HG03342 (cell line): ENCODE data around the gene CH25H.
"Not testable (repeated sequence)": the region's sequence is repeated elsewhere in the genome, so short reads cannot be mapped to it uniquely, and the experiment has no call there.

ENCODE experiments used
- ATAC-seq: cut with Tn5 transposase; IDR thresholded peaks from one replicate; pipeline ENCODE4 v1.9.1; 2021; ENCODE audit warnings: mild to moderate bottlenecking, moderate library complexity; ENCODE audit not compliant: unreplicated experiment

CH25H gene

DNA sequence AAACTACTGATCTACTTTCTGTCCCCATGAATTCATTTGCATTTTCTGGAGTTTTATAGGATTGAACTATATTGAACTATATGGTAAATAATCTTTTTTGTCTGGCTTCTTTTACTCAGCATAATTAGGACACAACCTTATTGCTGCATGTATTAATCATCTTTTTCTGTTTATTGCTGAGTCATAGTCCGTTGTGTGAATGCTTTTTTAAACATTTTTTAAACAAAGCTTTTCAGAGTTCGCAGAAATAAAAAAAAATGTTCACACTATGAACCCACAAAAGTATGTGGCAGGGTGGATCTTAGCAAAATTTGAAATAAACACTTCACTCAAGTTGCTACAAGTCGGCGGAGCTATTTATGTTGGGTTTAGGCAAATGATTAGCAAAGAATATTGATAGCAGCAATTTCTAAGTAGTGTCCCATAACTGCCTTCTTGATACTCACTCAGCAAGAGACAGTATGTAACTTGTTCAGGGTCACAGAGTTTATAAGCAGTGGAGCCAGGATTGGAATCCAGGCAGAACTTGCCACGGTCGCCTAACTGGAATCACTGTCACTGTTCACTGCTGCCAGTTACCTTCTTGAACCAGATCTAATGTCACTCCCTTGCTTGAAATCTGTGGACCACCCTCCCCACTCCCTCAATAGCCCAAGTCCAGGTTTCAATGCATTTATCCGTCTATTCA lies 5.6 kb downstream of the CH25H start:
- no peak for ATAC-seq

- no peak for ATAC-seq
Observed at GRCh38 chr10:89197473-89197872, 9.6 kb downstream of the CH25H start.

DNA sequence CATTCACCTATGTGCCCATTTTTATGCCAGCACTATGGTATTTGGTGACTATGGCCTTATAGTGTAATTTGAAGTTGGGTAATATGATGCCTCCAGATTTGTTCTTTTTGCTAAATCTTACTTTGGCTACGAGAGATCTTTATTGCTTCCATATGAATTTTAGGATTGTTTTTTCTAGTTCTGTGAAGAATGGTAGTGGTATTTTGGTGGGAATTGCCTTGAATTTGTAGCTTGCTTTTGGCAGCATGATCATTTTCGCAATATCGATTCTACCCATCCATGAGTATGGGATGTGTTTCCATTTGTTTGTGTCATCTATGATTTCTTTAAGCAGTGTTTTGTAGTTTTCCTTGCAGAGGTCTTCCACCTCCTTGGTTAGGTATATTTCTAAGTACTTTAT lies 15.8 kb downstream of the CH25H start:
- not testable (repeated sequence) for ATAC-seq

DNA sequence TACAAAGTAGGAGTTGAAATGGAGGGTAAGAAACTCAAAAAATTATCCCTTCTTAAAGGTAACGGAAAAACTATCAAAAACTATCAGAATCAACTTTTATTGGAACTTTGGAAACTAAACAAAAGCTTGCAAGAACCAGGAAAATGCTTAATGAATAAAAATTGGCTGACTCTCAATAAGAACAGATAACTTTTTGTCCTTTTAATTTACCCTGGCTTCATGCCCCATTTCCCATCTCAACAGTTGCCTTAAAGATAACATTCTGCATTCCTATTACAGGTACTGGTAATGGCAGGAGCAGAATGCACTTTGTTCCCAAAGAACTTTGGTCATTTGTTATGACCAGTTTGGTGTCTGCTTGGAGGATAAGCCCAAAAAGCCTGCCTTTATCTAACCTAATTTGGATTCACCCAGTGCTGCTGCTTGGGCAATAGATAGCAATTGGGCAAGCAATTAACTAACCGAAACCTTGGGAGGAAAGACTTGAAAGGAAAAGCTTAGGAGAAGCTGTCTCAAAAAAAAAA lies 17.8 kb downstream of the CH25H start:
- ATAC-seq, result no peak

DNA sequence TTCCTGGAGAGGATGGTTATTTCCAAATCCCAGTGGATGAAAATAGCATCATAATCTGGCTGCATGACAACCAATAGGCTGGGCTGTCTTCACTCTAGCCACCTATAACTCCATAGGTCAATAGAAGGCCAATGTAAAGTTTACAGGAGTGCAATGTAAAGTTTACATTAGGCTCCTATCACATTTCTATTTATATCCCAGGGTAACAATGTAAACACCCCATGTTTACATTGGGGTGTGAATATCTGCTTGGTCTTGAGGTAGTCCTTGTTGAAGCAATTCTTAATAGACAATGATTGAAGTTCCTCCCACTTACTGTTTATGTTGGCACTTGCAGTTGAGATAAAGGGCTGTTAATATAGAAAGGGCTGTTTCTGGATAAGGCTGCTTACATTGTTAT lies 21.5 kb downstream of the CH25H start:
- ATAC-seq, result no peak

- ATAC-seq, result no peak
Observed at GRCh38 chr10:89184638-89185037, 22.5 kb downstream of the CH25H start.

DNA sequence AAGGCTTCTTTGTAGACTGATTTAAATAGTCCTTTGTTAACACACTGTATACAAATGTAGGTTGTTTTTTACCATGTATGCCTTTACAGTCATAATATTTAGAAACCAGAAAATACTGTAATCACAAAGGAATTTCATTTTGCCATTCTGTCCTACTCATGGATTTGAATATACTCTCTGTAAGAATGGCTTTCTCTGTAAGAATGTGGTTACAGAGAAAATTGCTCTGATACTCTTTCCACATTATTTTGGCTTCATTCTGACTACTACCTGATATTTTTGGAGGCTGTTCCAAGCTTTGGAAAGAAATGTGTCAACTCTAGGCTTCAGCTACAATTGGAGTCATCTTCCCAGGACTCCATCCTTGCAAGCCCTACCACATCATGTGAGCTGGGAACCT lies 23.5 kb downstream of the CH25H start:
- ATAC-seq, result no peak

GRCh38 chr10:89182894-89183293 lies 24.2 kb downstream of the CH25H start:
- no peak for ATAC-seq

DNA sequence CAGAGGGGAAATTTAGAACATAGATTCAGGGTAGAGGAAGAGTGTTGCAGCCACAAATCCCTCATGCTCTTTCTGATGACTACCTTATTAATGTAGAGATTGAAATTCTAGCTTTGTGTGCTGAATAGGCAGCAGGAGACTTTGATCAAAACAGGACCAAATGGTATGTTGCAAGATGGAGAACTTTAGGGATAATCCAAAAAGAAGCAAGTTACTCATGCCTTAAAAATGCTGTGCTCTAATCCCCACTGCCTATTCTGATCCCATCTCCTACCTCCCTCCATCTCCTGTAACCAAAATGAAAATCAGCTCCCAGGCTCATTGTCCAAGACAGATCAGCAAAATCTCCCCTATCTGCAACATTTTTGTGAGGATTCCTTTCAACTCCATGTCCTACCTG lies 31.3 kb downstream of the CH25H start:
- no peak for ATAC-seq

DNA sequence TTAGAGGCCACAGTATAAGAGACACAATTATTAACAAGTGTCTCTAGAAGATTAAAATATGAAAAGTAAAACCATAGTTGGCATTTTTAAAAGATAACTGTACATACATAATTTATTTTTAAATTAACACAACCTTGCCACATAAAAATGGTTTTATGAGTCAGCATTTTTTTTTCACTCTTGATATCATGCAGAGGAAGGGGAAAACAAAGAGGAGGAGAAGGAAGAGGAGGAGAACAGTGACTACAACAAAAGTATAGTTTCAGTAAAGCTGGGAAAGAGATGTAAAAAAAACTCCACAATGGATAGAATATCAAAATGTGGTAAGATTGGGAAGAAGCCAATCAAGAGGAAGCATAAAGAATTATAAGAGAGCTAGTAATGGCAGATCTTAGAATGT lies 34.0 kb downstream of the CH25H start:
- no peak for ATAC-seq

- ATAC-seq, result no peak
Observed at GRCh38 chr10:89171996-89172395, 35.1 kb downstream of the CH25H start.

GRCh38 chr10:89171263-89171872 lies 35.7 kb downstream of the CH25H start:
- ATAC-seq, result no peak

GRCh38 chr10:89168354-89168900 lies 38.7 kb downstream of the CH25H start:
- not testable (repeated sequence) for ATAC-seq

DNA sequence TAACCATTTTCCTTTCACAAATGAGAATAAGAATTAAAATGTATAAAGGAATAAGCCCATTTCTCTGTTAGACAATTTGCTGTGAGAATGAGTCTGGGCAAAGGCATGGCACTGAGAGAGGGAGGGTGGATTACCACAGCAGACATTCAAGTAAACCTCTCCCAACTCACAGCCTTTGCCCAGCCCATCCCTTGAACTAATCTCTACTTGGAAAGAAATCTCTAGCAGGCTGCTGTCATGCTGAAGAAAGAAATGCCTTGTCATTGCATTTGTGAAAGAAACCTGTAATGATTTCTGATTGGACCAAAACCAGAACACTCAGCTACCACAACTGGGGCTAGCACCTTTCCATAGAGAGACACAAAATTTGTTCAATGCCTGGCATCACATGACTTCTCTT lies 39.2 kb downstream of the CH25H start:
- no peak for ATAC-seq

DNA sequence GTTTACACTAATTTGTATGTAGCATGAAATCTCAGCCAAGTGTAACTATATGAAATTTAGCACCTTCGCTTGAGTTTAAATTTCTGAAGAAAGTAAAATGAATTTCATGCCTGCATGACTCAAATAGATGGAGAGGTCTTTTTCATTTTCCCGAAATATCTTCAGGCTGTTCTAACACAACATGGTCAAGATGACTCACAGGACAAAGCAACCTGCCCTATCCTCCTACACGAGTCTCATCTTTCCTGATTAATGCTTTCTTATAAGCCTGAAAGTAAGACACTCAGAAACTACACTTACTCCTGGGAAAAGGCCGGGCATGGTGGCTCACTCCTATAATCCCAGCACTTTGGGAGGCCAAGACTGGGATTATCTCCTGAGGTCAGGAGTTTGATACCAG lies 41.2 kb downstream of the CH25H start:
- no peak for ATAC-seq

DNA sequence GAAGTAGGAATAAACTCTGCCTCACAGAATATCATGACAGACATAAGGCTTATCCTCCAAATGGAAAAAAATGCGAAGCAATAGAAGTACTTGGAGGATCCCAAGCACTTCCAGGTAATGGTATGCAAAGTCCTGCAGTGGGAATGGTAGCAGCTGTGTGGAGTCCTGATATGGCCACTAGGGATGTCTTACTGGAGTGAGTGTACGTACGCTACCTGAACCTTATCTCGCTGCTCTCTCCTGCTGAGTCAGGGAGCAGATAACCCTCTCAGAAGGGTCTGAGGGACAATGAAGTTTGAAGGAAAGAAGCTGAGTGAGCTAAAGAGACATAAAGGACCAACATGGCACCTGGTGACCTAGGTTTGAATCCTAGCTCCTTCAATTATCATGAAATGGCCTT lies 42.2 kb downstream of the CH25H start:
- ATAC-seq, result no peak

- ATAC-seq, result peak; percentile 14
Observed at GRCh38 chr10:89164080-89164479, 43.0 kb downstream of the CH25H start.

- peak; percentile 96 for ATAC-seq
Observed at GRCh38 chr10:89163265-89163995, 43.7 kb downstream of the CH25H start.

- no peak for ATAC-seq
Observed at GRCh38 chr10:89162596-89162995, 44.5 kb downstream of the CH25H start.

- ATAC-seq, result no peak
Observed at GRCh38 chr10:89160339-89160738, 46.8 kb downstream of the CH25H start.

DNA sequence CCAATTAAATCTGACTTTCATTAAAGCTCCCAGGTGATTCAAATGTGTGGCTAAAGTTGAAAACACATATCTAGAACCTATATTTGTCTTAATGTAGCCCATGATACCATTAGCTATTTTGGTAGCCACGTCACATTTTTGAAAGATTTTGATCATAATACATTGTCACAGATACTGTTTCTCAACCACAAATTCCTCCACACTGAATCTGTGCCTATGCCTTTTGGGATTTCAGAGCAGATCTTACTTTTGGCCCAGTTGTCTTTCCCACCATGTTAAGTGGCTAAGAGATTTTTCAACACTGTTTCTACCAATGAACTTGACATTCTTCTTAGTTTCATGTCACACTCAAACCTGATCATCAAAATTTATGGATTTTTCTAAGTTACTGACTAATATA lies 47.4 kb downstream of the CH25H start:
- ATAC-seq, result no peak

- ATAC-seq, result no peak
Observed at GRCh38 chr10:89159316-89159715, 47.8 kb downstream of the CH25H start.
